ENCODE data around the gene FAM20A.
"Not testable (repeated sequence)": the region's sequence is repeated elsewhere in the genome, so short reads cannot be mapped to it uniquely, and the experiment has no call there.

FAM20A gene

GRCh38 chr17:68519911-68520310, 81.3 kb downstream of the FAM20A start:
- DNase-seq = no peak

DNA sequence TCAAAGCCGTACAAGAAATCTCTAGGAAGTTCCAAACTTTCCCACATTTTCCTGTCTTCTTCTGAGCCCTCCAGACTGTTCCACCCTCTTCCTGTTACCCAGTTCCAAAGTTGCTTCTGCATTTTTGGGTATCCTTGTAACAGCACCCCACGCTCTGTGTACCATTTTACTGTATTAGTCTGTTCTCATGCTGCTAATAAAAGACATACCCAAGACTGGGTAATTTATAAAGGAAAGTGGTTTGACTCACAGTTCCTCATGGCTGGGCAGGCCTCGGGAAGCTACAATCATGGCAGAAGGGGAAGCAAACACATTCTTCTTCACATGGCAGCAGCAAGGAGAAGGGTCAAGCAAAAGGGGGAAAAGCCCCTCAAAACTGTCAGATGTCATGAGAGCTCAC, 82.1 kb downstream of the FAM20A start:
- not testable (repeated sequence) for DNase-seq

GRCh38 chr17:68518063-68518815, 82.9 kb downstream of the FAM20A start:
- no peak for DNase-seq

- DNase-seq = not testable (repeated sequence)
Observed at GRCh38 chr17:68517605-68518004, 83.6 kb downstream of the FAM20A start.

GRCh38 chr17:68516732-68517131, 84.4 kb downstream of the FAM20A start:
- DNase-seq = no peak

- no peak for DNase-seq
Observed at GRCh38 chr17:68514831-68515635, 86.1 kb downstream of the FAM20A start.

- DNase-seq = no peak
Observed at GRCh38 chr17:68513932-68514331, 87.2 kb downstream of the FAM20A start.

GRCh38 chr17:68512960-68513474, 88.2 kb downstream of the FAM20A start:
- peak; percentile 78 for DNase-seq

- DNase-seq = peak; percentile 100
Observed at GRCh38 chr17:68512247-68512959, 88.8 kb downstream of the FAM20A start, which contains the start of gene PRKAR1A. Gene PRKAR1A, plus strand, starts transcription at chr17:68512430. Its CDS starts 2,970 bp downstream, at chr17:68515400.

DNA sequence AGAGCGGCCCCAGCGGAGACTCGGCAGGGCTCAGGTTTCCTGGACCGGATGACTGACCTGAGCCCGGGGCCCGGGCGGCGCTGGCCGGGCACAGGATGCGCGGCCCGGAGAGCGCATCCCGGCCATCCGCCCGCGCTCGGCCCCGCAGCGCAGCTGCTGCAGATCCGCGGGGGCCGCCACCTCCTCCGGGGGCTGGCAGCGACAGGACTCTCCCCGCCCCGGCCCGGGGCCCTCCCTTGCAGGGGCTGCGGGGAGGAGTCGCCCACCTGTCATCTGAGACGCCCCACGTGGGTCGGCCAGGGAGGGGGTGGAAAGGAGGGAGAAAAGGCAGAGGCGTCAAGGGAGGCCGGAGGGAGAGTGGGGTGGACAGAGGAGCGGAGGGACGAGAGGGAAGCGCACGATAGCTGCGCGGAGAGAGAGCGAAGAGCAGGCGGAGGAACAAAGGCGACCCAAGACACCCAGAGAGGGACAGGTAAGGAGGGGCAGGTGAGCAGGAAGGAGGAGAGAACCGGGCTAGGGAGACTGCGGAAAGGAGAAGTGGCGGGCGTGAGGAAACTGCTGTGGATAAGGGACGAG, 89.4 kb downstream of the FAM20A start:
- peak; percentile 95 for DNase-seq

GRCh38 chr17:68511254-68511670, 89.9 kb downstream of the FAM20A start:
- no peak for DNase-seq

GRCh38 chr17:68509141-68510057, 91.8 kb downstream of the FAM20A start:
- peak; percentile 26 for DNase-seq

DNA sequence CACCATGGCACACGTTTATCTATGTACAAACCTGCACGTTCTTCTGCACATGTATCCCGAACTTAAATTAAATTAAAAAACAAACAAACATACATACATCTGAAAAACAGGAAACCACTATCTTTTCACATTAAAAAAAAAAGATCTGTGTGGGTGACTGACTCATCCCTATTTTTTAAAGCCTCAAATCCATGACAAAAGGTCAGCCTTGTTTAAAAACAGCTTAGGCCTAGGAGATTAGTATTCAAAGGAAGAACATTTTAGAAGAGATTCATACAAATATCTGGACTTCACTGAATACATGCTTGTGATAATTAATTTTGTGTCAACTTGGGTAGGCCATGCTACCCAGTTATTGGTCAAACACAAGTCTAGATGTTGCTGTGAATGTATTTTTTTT, 93.6 kb downstream of the FAM20A start:
- no peak for DNase-seq

DNA sequence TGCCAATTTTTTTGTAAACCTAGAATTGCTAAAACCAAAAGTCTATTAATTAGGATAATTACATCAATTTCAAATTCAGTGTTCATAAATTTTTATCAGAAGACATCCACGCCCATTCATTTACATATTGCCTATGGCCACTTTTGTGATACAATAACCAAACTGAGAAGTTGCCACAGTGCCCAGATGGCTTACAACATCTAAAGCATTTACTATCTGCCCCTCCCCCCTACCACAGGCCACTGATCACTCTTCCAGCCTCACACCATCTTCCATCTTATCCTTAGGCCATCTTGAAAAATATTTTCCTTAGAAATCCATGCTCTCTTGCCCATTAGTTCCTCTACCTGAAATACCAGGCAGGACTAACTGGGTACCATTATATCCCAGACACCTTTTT, 95.2 kb downstream of the FAM20A start:
- no peak for DNase-seq

GRCh38 chr17:68501074-68501473, 100.1 kb downstream of the FAM20A start:
- DNase-seq = no peak

DNA sequence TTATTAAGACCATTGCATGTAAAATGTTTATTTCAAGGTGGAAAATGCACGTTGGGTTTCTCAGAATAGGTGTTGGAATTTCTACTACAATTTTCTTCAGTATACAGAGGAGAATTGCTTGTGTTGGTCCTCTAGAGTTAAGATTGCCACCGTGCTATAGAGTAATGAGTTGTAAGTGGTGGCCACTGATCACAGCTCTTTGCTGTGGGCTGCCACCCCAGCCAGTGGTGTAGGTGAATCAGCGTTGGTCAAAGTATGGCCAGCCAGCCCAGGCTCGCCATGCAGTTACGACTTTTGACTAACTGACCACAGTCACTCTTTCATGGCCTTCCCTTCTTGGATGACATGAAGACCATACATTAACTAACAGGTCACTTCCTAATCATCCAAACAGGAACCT, 101.6 kb downstream of the FAM20A start:
- DNase-seq = no peak

- DNase-seq = no peak
Observed at GRCh38 chr17:68498479-68499326, 102.5 kb downstream of the FAM20A start.

- DNase-seq = no peak
Observed at GRCh38 chr17:68497885-68498319, 103.3 kb downstream of the FAM20A start.

DNA sequence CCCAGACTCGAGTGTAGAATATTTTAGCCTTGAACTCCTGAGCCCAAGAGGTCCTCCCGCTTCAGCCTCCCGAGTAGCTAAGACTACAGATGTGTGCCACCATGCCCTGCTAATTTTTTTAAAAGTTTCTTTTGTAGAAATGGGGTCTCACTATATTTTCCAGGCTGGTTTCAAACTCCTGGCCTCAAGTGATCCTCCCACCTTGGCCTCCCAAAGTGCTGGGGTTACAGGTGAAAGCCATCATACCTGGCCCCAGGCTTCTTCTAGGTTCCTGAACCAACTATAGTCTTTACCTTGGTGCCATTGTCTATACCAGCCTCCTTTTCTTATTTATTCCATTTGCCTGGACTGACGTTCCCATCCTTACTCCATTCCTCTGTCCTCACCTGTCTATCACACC, 106.1 kb downstream of the FAM20A start:
- DNase-seq = no peak
